Body of pancreas (tissue), 4 donors: Measurements from ENCODE around the gene GPHA2. TPM values are rescaled to one million over a fixed set of nuclear protein-coding genes. Genes with fewer than 3 reads are reported as not detected.

Source experiments
- ATAC-seq: fragments of 150-250 bp; one replicate; pipeline ENCODE4 v1.9.1; 2016
- DNase-seq, 4 donors: peaks; one replicate each; pipeline ENCODE4 v3.0.0-alpha.2; 2019
- H3K27ac ChIP-seq, 4 donors: fragments of 200-600 bp; sonication (generic); 1 replicate in 3 of 4; 2 replicates in 1 of 4; pipeline versions ENCODE4 v1.5.1 to v1.6.1; 2016 to 2019; ENCODE audit warnings: mild to moderate bottlenecking in 1 of 4, mixed read lengths in 1 of 4, moderate library complexity in 1 of 4
- H3K27me3 ChIP-seq, 2 donors: fragments of 200-600 bp; sonication (generic); one replicate each; pipeline ENCODE4 v1.6.0; 2016; ENCODE audit warnings: mild to moderate bottlenecking in 1 of 2
- H3K36me3 ChIP-seq, 2 donors: fragments of 200-600 bp; sonication (generic); replicated peaks in 1 of 2; 2 replicates each; pipeline ENCODE4 v1.5.1; 2016; ENCODE audit warnings: low read depth in 2 of 2; ENCODE audit not compliant: insufficient read depth in 1 of 2
- H3K4me1 ChIP-seq: fragments of 200-600 bp; sonication (generic); one replicate; pipeline ENCODE4 v1.6.0; 2016
- H3K4me3 ChIP-seq, 2 donors: fragments of 200-600 bp; sonication (generic); 1 replicate in 1 of 2; 2 replicates in 1 of 2; pipeline ENCODE4 v1.5.1; 2016 to 2019
- H3K9me3 ChIP-seq, 3 donors: fragments of 200-600 bp; sonication (generic); 1 replicate in 2 of 3; 2 replicates in 1 of 3; pipeline ENCODE4 v1.5.1; 2016
- POLR2A ChIP-seq, 3 donors: fragments of 450-650 bp; IDR thresholded peaks; one replicate each; pipeline ENCODE4 v1.6.1; 2016; ENCODE audit warnings: antibody characterized with exemption in 3 of 3, mild to moderate bottlenecking in 2 of 3
- WGBS, 2 donors: methylation state at CpG; one replicate each; pipeline ENCODE4 v1.1.5; 2017; 5-methylcytosine and 5-hydroxymethylcytosine counted together
- intact Hi-C: fragments of 100-400 bp; cut with DNase I; formaldehyde crosslinking; loops from one replicate; pipeline ENCODE4 v1.15.1; 2023
- total RNA-seq, 2 donors: library from RNA; depleted of rRNA; stranded (reverse); fragments of >200 nt; gene quantifications; one replicate each; pipeline ENCODE4 v1.1.0, GENCODE V29; 2016
- TF ChIP-seq, protein P1 (sequence below), 7 experiments: fragments of 450-650 bp in 4 of 7; fragments of 200-600 bp in 3 of 7; sonication (generic) in 3 of 7; IDR thresholded peaks; one replicate each; pipeline ENCODE4 v1.5.1; 2016 to 2019; ENCODE audit warnings: antibody characterized with exemption in 7 of 7

Gene GPHA2
- total RNA-seq, 2 donors from 2014 or later = 7.3 to 18.5 TPM

DNA sequence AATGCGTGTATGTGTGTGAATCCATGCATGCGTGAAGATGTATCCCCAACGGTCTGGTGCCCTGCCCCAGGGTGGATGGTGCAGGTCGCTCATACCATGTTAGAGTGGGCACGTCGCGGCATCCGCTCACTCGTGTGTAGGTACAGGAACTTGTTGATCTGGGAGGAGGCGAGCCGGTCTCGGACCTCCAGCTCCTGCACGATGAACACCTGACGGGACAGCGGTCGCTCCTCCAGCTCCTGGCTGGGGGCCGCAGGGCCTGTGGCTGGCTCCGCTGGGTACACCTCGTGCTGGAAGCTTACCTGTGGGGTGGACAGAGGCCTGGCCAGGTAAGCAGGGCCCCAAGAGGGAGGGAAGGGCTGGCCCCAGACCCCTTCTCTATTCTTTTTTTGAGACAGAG is 37.2 kb downstream of the GPHA2 start:
- ATAC-seq (no peak), DNase-seq (no peak)
- Histone ChIP-seq H3K9me3 (no peaks in the 10 kb centered on the region), H3K27me3 (no peaks in the 10 kb centered on the region), H3K4me3 (no peak overlapping the region), H3K36me3 (peaks cover 3 to 25% of the 10 kb centered on the region in 2 donors), H3K27ac (no peak overlapping the region), H3K4me1 (peaks cover 11% of the 10 kb centered on the region)
- 90 to 92% methylated on average over 11 to 19 of the region's 19 CpGs for WGBS, 2 donors
- intact Hi-C loops = loop anchor here (5.0 kb wide), 1 partner anchor 51 kb away; no protein-coding TSS in a partner anchor
- no peak for TF ChIP-seq POLR2A (IDR thresholded peaks at IDR 0.05)
- TF ChIP-seq, protein P1, sequence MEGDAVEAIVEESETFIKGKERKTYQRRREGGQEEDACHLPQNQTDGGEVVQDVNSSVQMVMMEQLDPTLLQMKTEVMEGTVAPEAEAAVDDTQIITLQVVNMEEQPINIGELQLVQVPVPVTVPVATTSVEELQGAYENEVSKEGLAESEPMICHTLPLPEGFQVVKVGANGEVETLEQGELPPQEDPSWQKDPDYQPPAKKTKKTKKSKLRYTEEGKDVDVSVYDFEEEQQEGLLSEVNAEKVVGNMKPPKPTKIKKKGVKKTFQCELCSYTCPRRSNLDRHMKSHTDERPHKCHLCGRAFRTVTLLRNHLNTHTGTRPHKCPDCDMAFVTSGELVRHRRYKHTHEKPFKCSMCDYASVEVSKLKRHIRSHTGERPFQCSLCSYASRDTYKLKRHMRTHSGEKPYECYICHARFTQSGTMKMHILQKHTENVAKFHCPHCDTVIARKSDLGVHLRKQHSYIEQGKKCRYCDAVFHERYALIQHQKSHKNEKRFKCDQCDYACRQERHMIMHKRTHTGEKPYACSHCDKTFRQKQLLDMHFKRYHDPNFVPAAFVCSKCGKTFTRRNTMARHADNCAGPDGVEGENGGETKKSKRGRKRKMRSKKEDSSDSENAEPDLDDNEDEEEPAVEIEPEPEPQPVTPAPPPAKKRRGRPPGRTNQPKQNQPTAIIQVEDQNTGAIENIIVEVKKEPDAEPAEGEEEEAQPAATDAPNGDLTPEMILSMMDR (IDR thresholded peaks at IDR 0.05) = no peak

- Histone ChIP-seq H3K27ac (no peak overlapping the region), H3K9me3 (no peaks in the 10 kb centered on the region), H3K4me3 (no peak overlapping the region), H3K27me3 (no peaks in the 10 kb centered on the region), H3K4me1 (peaks cover 16% of the 10 kb centered on the region), H3K36me3 (peaks cover 3 to 23% of the 10 kb centered on the region in 2 donors)
- DNase-seq = no peak
- TF ChIP-seq, protein P1 (IDR thresholded peaks at IDR 0.05) = no peak
- no peak for TF ChIP-seq POLR2A (IDR thresholded peaks at IDR 0.05)
- intact Hi-C loops = loop anchor here (5.0 kb wide), 1 partner anchor 51 kb away; no protein-coding TSS in a partner anchor
- WGBS, 2 donors = 92% methylated on average over 9 of the region's 9 CpGs; no CpG with 5 or more reads in 1 of the 2 donors
- no peak for ATAC-seq
These were observed 37.6 kb downstream of the GPHA2 start for GRCh38 chr11:64898076-64898445.

DNA sequence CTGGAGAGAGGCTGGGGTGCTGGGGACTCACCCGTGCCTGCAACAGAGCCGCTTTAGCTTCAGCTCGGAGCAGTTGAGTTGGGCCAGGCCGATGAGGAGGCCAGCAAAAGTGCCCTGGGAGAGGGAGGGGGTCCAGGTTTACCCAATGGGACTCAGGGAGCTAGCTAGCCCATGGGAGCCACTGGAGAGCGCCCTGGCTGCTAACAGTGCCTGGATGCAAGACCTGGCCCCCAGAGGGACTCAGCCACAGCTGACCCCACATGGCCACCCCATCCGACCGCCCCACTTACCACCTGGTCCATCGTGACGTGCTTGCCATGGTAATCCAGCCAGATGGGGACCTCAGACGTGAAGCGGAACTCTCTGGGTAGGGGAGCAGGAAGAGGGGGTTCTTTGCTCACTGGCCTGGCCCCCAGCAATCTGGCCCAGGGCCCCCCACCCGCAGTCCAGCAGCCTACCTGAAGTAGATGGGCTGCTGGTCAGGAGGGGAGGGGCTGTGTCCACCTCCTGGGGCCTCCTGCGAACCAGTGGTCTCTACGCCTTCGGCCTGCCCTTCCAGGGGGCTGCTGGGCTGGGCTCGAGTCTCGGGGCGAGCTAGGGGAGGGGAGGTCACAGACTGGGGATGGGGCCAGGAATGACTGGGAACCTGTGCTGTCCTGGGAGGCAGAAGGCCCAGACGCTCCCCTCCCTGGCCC is 38.2 kb downstream of the GPHA2 start:
- no peak for DNase-seq
- Histone ChIP-seq H3K9me3 (no peaks in the 10 kb centered on the region), H3K4me1 (peaks cover 21% of the 10 kb centered on the region), H3K4me3 (no peak overlapping the region), H3K27ac (no peak overlapping the region), H3K36me3 (peaks cover 0 to 19% of the 10 kb centered on the region in 2 donors), H3K27me3 (no peaks in the 10 kb centered on the region)
- WGBS, 2 donors = 93% methylated on average over 8 to 16 of the region's 19 CpGs
- ATAC-seq = no peak
- intact Hi-C loops = loop anchor here (5.0 kb wide), 1 partner anchor 50 kb away; no protein-coding TSS in a partner anchor
- no peak for TF ChIP-seq POLR2A (IDR thresholded peaks at IDR 0.05)
- TF ChIP-seq, protein P1 (IDR thresholded peaks at IDR 0.05) = no peak

- Histone ChIP-seq H3K36me3 (peaks cover 0 to 11% of the 10 kb centered on the region in 2 donors), H3K4me1 (peaks cover 31% of the 10 kb centered on the region), H3K27me3 (no peaks in the 10 kb centered on the region), H3K27ac (no peak overlapping the region), H3K9me3 (no peaks in the 10 kb centered on the region), H3K4me3 (no peak overlapping the region)
- intact Hi-C loops = loop anchor here (5.0 kb wide), 1 partner anchor 49 kb away; no protein-coding TSS in a partner anchor
- TF ChIP-seq, protein P1 (IDR thresholded peaks at IDR 0.05) = no peak
- no peak for TF ChIP-seq POLR2A (IDR thresholded peaks at IDR 0.05)
- WGBS, 2 donors = 90% methylated on average over 8 to 13 of the region's 14 CpGs
- no peak for DNase-seq
- no peak for ATAC-seq
These were observed 39.2 kb downstream of the GPHA2 start for GRCh38 chr11:64896448-64897022.
